GDM1 (cell line): ENCODE measurements around the gene ARL8A.
"Not testable (repeated sequence)": the region's sequence is repeated elsewhere in the genome, so short reads cannot be mapped to it uniquely, and the experiment has no call there.

Experiments
- DNase-seq: peaks from one replicate; lab custom pipeline; 2025; lab: John Stamatoyannopoulos, UW

The ARL8A gene

GRCh38 chr1:202173993-202174392 is 29.5 kb upstream of the ARL8A start:
- no peak for DNase-seq

GRCh38 chr1:202172015-202172355 is 27.4 kb upstream of the ARL8A start:
- DNase-seq, result no peak

GRCh38 chr1:202171292-202172014 is 26.9 kb upstream of the ARL8A start:
- DNase-seq, result no peak

GRCh38 chr1:202170726-202171125 is 26.2 kb upstream of the ARL8A start:
- no peak for DNase-seq

GRCh38 chr1:202168861-202169260 is 24.3 kb upstream of the ARL8A start:
- DNase-seq, result no peak

GRCh38 chr1:202167708-202168415 is 23.3 kb upstream of the ARL8A start:
- DNase-seq, result no peak

- DNase-seq, result not testable (repeated sequence)
Observed at GRCh38 chr1:202167054-202167453, 22.5 kb upstream of the ARL8A start.

- no peak for DNase-seq
Observed at GRCh38 chr1:202165942-202166843, 21.7 kb upstream of the ARL8A start.

GRCh38 chr1:202165267-202165941 is 20.9 kb upstream of the ARL8A start:
- DNase-seq, result no peak

- no peak for DNase-seq
Observed at GRCh38 chr1:202164271-202165037, 19.9 kb upstream of the ARL8A start.

GRCh38 chr1:202163281-202164270 is 19.0 kb upstream of the ARL8A start:
- DNase-seq, result no peak

GRCh38 chr1:202162418-202163280 is 18.1 kb upstream of the ARL8A start:
- DNase-seq, result peak; percentile 44

- peak; percentile 53 for DNase-seq
Observed at GRCh38 chr1:202162047-202162417, 17.5 kb upstream of the ARL8A start.

GRCh38 chr1:202161151-202162046 is 16.9 kb upstream of the ARL8A start:
- peak; percentile 46 for DNase-seq

GRCh38 chr1:202160377-202160940 is 15.9 kb upstream of the ARL8A start, which contains the start of gene PTPN7:
PTPN7 (minus strand) TSS chr1:202160602; CDS start chr1:202159402, 1,200 bp downstream.
- peak; percentile 78 for DNase-seq

- peak; percentile 72 for DNase-seq
Observed at GRCh38 chr1:202159534-202160371, 15.2 kb upstream of the ARL8A start.
